ENCODE results near the gene LRIG1. TPM values are rescaled to one million over a fixed set of nuclear protein-coding genes. Genes with fewer than 3 reads are reported as not detected.

Gene LRIG1
- polyA plus RNA-seq, 4 donors, result 3.5 to 41.0 (median 21.9) TPM

DNA sequence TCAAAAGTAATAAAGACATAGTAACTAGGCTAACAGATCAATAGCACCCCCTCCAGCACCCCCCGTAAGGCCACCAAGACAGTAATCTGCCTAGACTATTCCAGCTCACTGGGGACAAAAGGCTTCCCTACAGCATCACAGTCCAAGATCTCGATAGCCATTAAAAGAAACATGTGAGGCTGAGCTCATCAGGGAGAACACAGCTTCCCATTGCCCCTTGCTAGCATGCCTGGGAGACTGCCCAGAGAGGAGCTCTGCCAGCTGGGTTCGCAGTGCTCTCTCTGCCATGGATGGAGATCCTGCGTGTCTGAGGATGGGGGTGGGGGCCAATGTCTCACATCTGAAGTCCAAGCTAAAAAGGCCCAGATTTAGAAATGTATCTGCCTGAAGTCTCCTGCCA is 17.8 kb downstream of the LRIG1 start:
- Histone ChIP-seq H3K4me3 (ENCODE audit: low read depth in 1 of 3, low read length in 3 of 3) (no peak overlapping the region), H3K9me3 (ENCODE audit: control insufficient read depth in 2 of 2, insufficient read depth in 1 of 2, low read depth in 1 of 2, low read length in 1 of 2) (no peaks in the 10 kb centered on the region), H3K27ac (ENCODE audit: low read depth in 1 of 3, low read length in 2 of 3) (peak overlapping the region; percentile 4 to 75 (median 60)), H3K36me3 (ENCODE audit: control insufficient read depth in 3 of 3, insufficient read depth in 2 of 3, low read depth in 1 of 3, low read length in 3 of 3) (peaks cover 0 to 7% (median 0%) of the 10 kb centered on the region in 3 donors), H3K4me1 (ENCODE audit: control insufficient read depth in 3 of 3, insufficient read depth in 2 of 3, low read depth in 1 of 3, low read length in 2 of 3) (peaks cover 14 to 83% (median 44%) of the 10 kb centered on the region in 3 donors), H3K27me3 (ENCODE audit: control insufficient read depth in 3 of 3, insufficient read depth in 3 of 3, low read length in 3 of 3) (no peaks in the 10 kb centered on the region)
- DNase-seq (peak; percentile 38 to 68), FAIRE-seq (no peak)
- WGBS, 3 donors, result 16 to 36% (median 34%) methylated on average over 4 of the region's 4 CpGs

DNA sequence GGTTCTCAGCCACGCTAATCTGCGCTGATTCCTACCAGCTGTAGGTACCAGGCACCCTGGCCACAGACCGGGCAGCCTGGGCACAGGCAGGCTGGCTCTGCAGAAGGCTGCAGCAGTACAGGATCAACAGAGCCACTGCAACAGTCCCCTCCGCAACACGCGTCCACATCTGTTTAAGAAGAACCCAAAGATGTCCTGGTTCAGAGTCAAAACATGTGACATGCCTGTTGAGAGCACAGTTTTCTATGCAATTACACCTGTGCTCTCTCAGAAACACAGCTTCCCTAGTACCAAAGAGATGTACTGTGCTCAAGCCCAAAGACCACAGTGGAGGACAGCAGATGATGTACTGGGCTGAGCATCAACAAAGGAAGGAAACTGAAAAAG is 18.8 kb downstream of the LRIG1 start:
- H3K9me3 ChIP-seq (ENCODE audit: control insufficient read depth in 2 of 2, insufficient read depth in 1 of 2, low read depth in 1 of 2, low read length in 1 of 2), result no peaks in the 10 kb centered on the region
- peak overlapping the region; percentile 37 to 69 (median 44) for H3K27ac ChIP-seq (ENCODE audit: low read depth in 1 of 3, low read length in 2 of 3)
- H3K4me1 ChIP-seq (ENCODE audit: control insufficient read depth in 3 of 3, insufficient read depth in 2 of 3, low read depth in 1 of 3, low read length in 2 of 3), result peaks cover 21 to 86% (median 44%) of the 10 kb centered on the region in 3 donors
- H3K27me3 ChIP-seq (ENCODE audit: control insufficient read depth in 3 of 3, insufficient read depth in 3 of 3, low read length in 3 of 3), result no peaks in the 10 kb centered on the region
- peak in 1 of 2 donors; percentile 16 for DNase-seq
- no peak overlapping the region for H3K4me3 ChIP-seq (ENCODE audit: low read depth in 1 of 3, low read length in 3 of 3)
- peaks cover 0 to 7% (median 0%) of the 10 kb centered on the region in 3 donors for H3K36me3 ChIP-seq (ENCODE audit: control insufficient read depth in 3 of 3, insufficient read depth in 2 of 3, low read depth in 1 of 3, low read length in 3 of 3)
- FAIRE-seq, result no peak
- WGBS, 3 donors, result 11 to 46% (median 28%) methylated on average over 6 of the region's 6 CpGs

DNA sequence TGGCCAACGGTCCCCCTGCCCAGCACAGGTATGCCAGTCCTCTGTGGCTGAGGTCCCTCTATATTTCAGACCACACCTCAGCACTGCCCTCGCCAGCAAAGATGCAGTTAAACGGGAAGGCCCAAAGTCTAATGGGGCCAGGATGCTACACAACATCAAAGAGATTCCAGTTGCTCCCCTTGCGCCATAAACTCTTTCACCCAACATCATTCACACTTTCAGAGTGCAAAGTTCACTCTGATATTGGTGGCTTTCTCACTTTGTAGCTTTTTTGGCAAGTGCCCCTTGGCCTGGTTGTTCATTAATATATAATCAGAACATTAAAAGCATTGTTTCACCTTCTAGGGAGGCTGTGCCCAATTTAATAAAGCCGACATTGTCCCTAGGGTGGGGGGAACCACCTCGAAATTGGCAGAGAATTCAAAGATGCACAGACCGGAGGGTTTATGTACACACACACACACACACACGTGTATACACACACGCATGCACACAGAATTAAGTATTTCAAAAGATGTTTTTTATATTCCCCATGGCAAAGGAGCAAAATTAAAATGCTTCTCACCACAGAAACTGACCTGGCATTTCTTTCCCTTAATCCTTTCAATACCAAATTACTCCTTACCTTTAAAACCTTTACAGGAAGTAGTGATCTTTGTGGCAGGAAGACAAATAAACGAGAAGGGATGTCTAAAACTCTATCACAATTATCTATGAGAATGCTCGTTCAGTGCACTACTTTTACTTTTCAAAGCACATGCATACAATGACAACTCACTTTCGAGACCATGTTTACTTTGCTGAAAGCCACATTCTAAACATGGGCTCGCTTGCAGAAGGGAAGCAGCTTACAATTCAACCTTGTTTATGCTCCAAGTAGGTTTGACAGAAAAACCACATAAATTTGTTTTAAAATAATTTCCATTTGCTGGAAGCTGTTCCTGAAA is 19.5 kb downstream of the LRIG1 start:
- peaks cover 0 to 7% (median 0%) of the 10 kb centered on the region in 3 donors for H3K36me3 ChIP-seq (ENCODE audit: control insufficient read depth in 3 of 3, insufficient read depth in 2 of 3, low read depth in 1 of 3, low read length in 3 of 3)
- no peaks in the 10 kb centered on the region for H3K27me3 ChIP-seq (ENCODE audit: control insufficient read depth in 3 of 3, insufficient read depth in 3 of 3, low read length in 3 of 3)
- FAIRE-seq (no peak), DNase-seq (peak; percentile 82 to 84)
- 5 to 22% (median 10%) methylated on average over 13 of the region's 13 CpGs for WGBS, 3 donors
- no peak overlapping the region for H3K4me3 ChIP-seq (ENCODE audit: low read depth in 1 of 3, low read length in 3 of 3)
- peaks cover 23 to 92% (median 43%) of the 10 kb centered on the region in 3 donors for H3K4me1 ChIP-seq (ENCODE audit: control insufficient read depth in 3 of 3, insufficient read depth in 2 of 3, low read depth in 1 of 3, low read length in 2 of 3)
- H3K27ac ChIP-seq (ENCODE audit: low read depth in 1 of 3, low read length in 2 of 3), result peak overlapping the region; percentile 37 to 69 (median 44)
- no peaks in the 10 kb centered on the region for H3K9me3 ChIP-seq (ENCODE audit: control insufficient read depth in 2 of 2, insufficient read depth in 1 of 2, low read depth in 1 of 2, low read length in 1 of 2)

DNA sequence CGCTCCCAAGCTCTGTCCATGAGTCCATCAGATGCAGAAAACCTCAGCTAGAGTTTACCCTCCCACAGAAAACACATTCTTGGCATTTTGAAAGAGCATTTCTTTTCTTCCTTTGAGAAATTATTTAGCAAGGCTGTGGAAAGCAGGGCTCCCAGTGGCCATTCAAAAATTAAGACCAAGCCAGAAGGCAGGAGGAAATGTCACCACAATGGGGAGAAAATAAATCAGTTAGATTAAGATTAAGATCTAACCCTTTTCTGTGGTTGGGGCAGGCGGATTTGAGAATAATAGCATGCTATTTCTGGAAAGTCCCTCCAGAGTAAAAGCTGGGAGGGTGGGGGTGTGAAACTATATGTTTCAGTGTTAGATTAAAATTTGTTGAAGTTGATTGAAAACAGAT is 20.2 kb downstream of the LRIG1 start:
- H3K27ac ChIP-seq (ENCODE audit: low read depth in 1 of 3, low read length in 2 of 3), result peak overlapping the region in 2 of 3 donors; percentile 8 to 57

DNA sequence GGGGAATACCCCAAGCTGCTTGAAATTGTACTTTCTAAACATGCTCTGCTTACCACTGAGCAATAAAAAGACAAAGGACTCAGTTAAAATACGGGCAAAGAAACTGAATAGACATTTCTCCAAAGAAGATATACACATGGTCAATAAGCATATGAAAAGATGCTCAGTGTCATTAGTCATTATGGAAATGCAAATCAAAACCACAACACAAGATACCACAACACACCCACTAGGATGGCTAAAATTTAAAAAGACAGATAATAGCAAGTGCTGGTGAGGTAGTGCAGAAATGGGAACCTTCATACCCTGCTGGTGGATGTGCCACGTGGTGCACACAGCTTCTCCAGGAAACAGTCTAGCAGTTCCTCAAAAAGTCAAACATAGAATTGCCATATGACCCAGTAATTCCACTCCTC is 21.3 kb downstream of the LRIG1 start:
- WGBS, 3 donors, result 23 to 57% (median 29%) methylated on average over 2 of the region's 2 CpGs
- peaks cover 0 to under 1% (median 0%) of the 10 kb centered on the region in 3 donors for H3K36me3 ChIP-seq (ENCODE audit: control insufficient read depth in 3 of 3, insufficient read depth in 2 of 3, low read depth in 1 of 3, low read length in 3 of 3)
- no peak for DNase-seq
- no peak overlapping the region for H3K27ac ChIP-seq (ENCODE audit: low read depth in 1 of 3, low read length in 2 of 3)
- no peaks in the 10 kb centered on the region for H3K9me3 ChIP-seq (ENCODE audit: control insufficient read depth in 2 of 2, insufficient read depth in 1 of 2, low read depth in 1 of 2, low read length in 1 of 2)
- no peak for FAIRE-seq
- no peaks in the 10 kb centered on the region for H3K27me3 ChIP-seq (ENCODE audit: control insufficient read depth in 3 of 3, insufficient read depth in 3 of 3, low read length in 3 of 3)
- no peak overlapping the region for H3K4me3 ChIP-seq (ENCODE audit: low read depth in 1 of 3, low read length in 3 of 3)
- peaks cover 23 to 95% (median 42%) of the 10 kb centered on the region in 3 donors for H3K4me1 ChIP-seq (ENCODE audit: control insufficient read depth in 3 of 3, insufficient read depth in 2 of 3, low read depth in 1 of 3, low read length in 2 of 3)

More for the DNA sequence above, 20.2 kb downstream of the LRIG1 start:
- WGBS, 3 donors, result 9 to 32% (median 13%) methylated on average over 2 of the region's 2 CpGs
- Histone ChIP-seq H3K36me3 (ENCODE audit: control insufficient read depth in 3 of 3, insufficient read depth in 2 of 3, low read depth in 1 of 3, low read length in 3 of 3) (peaks cover 0 to 7% (median 0%) of the 10 kb centered on the region in 3 donors), H3K9me3 (ENCODE audit: control insufficient read depth in 2 of 2, insufficient read depth in 1 of 2, low read depth in 1 of 2, low read length in 1 of 2) (no peaks in the 10 kb centered on the region), H3K27me3 (ENCODE audit: control insufficient read depth in 3 of 3, insufficient read depth in 3 of 3, low read length in 3 of 3) (no peaks in the 10 kb centered on the region), H3K4me1 (ENCODE audit: control insufficient read depth in 3 of 3, insufficient read depth in 2 of 3, low read depth in 1 of 3, low read length in 2 of 3) (peaks cover 23 to 95% (median 39%) of the 10 kb centered on the region in 3 donors), H3K4me3 (ENCODE audit: low read depth in 1 of 3, low read length in 3 of 3) (no peak overlapping the region)
- FAIRE-seq (no peak), DNase-seq (no peak)

DNA sequence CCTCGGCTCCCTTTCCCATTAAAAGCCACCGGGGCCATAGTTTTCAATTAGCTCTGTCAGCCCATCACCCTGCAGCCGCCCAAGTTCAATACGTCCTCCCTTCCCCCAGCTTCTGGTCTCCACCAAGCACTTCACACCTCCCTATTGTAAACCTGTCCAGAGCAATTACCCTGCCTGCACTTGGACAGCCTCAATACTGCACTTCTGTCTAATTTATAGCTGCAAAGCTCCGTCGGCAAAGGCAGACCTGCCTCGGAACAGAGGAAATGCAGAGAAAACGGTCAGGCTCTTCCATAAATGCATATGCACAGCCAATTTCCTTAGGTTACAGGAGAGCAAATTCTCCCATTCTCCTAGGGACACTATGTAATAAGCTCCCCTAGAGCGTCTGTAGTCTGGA is 21.9 kb downstream of the LRIG1 start:
- H3K27ac ChIP-seq (ENCODE audit: low read depth in 1 of 3, low read length in 2 of 3), result peak overlapping the region in 2 of 3 donors; percentile 45 to 66
- no peak for FAIRE-seq
- no peaks in the 10 kb centered on the region for H3K36me3 ChIP-seq (ENCODE audit: control insufficient read depth in 3 of 3, insufficient read depth in 2 of 3, low read depth in 1 of 3, low read length in 3 of 3)
- no peaks in the 10 kb centered on the region for H3K9me3 ChIP-seq (ENCODE audit: control insufficient read depth in 2 of 2, insufficient read depth in 1 of 2, low read depth in 1 of 2, low read length in 1 of 2)
- 21 to 53% (median 34%) methylated on average over 9 of the region's 9 CpGs for WGBS, 3 donors
- peak; percentile 60 for DNase-seq
- H3K4me1 ChIP-seq (ENCODE audit: control insufficient read depth in 3 of 3, insufficient read depth in 2 of 3, low read depth in 1 of 3, low read length in 2 of 3), result peaks cover 23 to 91% (median 37%) of the 10 kb centered on the region in 3 donors
- H3K4me3 ChIP-seq (ENCODE audit: low read depth in 1 of 3, low read length in 3 of 3), result no peak overlapping the region
- H3K27me3 ChIP-seq (ENCODE audit: control insufficient read depth in 3 of 3, insufficient read depth in 3 of 3, low read length in 3 of 3), result no peaks in the 10 kb centered on the region

DNA sequence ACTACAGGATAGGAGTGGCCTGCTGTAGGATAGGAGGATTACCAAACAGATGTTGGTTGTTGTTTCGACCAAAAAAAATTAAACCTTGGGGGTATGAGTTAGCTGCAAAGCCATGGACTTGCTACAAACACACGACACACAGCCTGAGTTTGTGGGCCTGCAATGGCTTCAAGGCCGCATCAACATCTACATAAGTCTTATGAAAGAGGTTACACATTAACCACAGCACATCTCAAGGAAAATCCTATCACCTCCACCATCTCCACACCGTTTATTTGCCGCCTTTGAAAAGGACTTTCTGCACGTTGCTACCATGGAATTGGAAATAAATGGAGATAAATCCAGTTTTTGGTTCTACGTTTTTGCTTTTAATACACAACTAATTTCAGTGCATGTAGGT is 23.0 kb downstream of the LRIG1 start:
- no peak overlapping the region for H3K4me3 ChIP-seq (ENCODE audit: low read depth in 1 of 3, low read length in 3 of 3)
- peak overlapping the region in 2 of 3 donors; percentile 6 to 66 for H3K27ac ChIP-seq (ENCODE audit: low read depth in 1 of 3, low read length in 2 of 3)
- H3K36me3 ChIP-seq (ENCODE audit: control insufficient read depth in 3 of 3, insufficient read depth in 2 of 3, low read depth in 1 of 3, low read length in 3 of 3), result no peaks in the 10 kb centered on the region
- no peaks in the 10 kb centered on the region for H3K9me3 ChIP-seq (ENCODE audit: control insufficient read depth in 2 of 2, insufficient read depth in 1 of 2, low read depth in 1 of 2, low read length in 1 of 2)
- H3K4me1 ChIP-seq (ENCODE audit: control insufficient read depth in 3 of 3, insufficient read depth in 2 of 3, low read depth in 1 of 3, low read length in 2 of 3), result peaks cover 23 to 91% (median 36%) of the 10 kb centered on the region in 3 donors
- DNase-seq, result peak; percentile 62 to 70
- FAIRE-seq, result no peak
- 16 to 60% (median 40%) methylated on average over 7 of the region's 7 CpGs for WGBS, 3 donors
- no peaks in the 10 kb centered on the region for H3K27me3 ChIP-seq (ENCODE audit: control insufficient read depth in 3 of 3, insufficient read depth in 3 of 3, low read length in 3 of 3)

DNA sequence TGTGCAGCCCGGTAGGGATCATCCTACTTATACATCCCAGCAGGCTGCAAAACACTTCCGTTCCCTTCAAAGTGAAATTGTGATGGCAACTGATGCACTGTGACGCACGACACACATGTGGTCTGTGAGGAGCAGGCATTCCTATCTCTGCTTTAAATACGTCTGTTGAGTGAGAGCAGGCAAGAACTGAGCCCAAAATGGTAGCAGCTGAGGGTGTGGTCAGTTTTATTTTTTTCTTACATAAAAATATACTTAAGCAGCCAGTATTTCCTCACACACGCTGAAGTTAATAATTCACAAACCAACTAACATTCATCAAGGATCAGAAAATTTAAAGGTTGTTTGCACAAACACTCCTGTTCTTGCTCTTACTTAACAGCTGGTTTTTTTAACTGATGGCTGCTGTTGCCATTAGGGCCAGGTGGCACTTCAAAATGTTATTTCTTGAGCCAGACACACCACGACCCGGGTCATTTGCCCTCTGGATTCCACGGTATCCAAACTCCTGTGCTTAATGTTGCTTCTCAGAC is 23.9 kb downstream of the LRIG1 start:
- WGBS, 3 donors, result 14 to 57% (median 41%) methylated on average over 9 of the region's 9 CpGs

More for the DNA sequence above, 23.9 kb downstream of the LRIG1 start:
- H3K4me1 ChIP-seq (ENCODE audit: control insufficient read depth in 3 of 3, insufficient read depth in 2 of 3, low read depth in 1 of 3, low read length in 2 of 3), result peaks cover 22 to 91% (median 33%) of the 10 kb centered on the region in 3 donors
- no peaks in the 10 kb centered on the region for H3K36me3 ChIP-seq (ENCODE audit: control insufficient read depth in 3 of 3, insufficient read depth in 2 of 3, low read depth in 1 of 3, low read length in 3 of 3)
- H3K9me3 ChIP-seq (ENCODE audit: control insufficient read depth in 2 of 2, insufficient read depth in 1 of 2, low read depth in 1 of 2, low read length in 1 of 2), result no peaks in the 10 kb centered on the region
- H3K4me3 ChIP-seq (ENCODE audit: low read depth in 1 of 3, low read length in 3 of 3), result no peak overlapping the region
- FAIRE-seq (no peak), DNase-seq (peak; percentile 54 to 69)
- H3K27me3 ChIP-seq (ENCODE audit: control insufficient read depth in 3 of 3, insufficient read depth in 3 of 3, low read length in 3 of 3), result no peaks in the 10 kb centered on the region
- H3K27ac ChIP-seq (ENCODE audit: low read depth in 1 of 3, low read length in 2 of 3), result peak overlapping the region in 2 of 3 donors; percentile 66 to 70

Measured in small intestine (tissue), 7 donors.